ENCODE data around the gene SLCO1C1.
"Not testable (repeated sequence)": the region's sequence is repeated elsewhere in the genome, so short reads cannot be mapped to it uniquely, and the experiment has no call there.

Gene SLCO1C1, protein sequence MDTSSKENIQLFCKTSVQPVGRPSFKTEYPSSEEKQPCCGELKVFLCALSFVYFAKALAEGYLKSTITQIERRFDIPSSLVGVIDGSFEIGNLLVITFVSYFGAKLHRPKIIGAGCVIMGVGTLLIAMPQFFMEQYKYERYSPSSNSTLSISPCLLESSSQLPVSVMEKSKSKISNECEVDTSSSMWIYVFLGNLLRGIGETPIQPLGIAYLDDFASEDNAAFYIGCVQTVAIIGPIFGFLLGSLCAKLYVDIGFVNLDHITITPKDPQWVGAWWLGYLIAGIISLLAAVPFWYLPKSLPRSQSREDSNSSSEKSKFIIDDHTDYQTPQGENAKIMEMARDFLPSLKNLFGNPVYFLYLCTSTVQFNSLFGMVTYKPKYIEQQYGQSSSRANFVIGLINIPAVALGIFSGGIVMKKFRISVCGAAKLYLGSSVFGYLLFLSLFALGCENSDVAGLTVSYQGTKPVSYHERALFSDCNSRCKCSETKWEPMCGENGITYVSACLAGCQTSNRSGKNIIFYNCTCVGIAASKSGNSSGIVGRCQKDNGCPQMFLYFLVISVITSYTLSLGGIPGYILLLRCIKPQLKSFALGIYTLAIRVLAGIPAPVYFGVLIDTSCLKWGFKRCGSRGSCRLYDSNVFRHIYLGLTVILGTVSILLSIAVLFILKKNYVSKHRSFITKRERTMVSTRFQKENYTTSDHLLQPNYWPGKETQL

DNA sequence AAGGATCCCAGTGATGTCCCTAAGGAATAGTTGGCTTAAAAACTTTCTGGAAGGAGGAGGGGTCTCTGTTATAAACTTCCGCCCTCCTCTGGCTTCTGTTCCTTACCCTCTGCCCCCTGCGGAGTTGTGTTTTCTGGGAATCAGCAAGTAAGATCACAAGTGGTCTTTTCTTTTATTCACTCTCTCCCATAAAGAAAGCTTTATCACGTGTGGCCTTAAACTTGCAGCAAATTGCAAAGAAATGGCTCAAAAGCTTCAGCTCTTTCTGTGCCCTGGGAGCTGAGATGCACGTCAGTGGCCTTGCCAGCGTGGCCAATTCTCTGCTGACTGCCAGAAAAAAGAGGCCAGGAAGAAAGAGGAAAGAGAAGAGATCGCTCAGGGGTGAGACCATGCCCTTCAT is at the start of gene SLCO1C1:
Gene SLCO1C1, plus strand, starts transcription at position 101 of the 400 bp plus-strand sequence. CDS start 4,245 bp downstream, outside the sequence.
- FAIRE-seq: no peak

DNA sequence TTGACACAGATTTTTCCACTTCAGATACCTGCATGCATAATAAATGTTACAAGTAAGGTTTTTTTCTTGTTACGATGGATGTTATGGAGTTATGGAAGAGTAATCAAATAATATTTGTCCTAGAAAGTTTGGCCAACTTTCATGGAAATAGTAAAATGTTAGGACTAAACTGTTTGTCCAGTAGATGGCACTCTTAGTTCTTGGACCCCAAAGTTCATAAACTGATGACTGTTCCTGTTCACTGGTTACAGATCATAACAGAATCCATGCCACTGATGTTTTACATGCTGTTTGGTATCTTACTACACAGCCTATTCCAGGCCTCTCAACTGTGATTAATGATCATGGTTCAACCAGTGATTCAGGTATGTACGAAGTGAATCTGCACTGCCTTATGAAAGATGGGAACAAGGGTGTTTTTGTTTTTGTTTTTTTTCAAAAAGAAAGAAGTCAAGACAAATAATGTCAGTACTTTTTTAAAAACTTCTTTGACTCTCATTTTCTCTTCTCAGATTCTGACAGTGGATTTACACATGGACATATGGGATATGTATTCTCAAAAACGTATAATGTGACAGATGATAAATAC is 48.8 kb upstream of the SLCO1C1 start:
- peak; percentile 62 for FAIRE-seq

DNA sequence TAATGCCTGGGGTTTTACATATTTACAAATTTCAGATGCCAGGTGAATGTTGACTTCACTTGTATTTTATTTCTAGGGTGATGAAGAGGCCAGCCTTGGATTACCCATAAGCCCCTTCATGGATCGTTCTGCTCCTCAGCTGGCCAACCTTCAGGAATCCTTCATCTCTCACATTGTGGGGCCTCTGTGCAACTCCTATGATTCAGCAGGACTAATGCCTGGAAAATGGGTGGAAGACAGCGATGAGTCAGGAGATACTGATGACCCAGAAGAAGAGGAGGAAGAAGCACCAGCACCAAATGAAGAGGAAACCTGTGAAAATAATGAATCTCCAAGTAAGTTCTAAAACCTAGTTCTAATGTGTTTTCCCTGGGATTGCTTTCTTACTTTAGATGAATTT is 41.3 kb upstream of the SLCO1C1 start:
- no peak for FAIRE-seq

DNA sequence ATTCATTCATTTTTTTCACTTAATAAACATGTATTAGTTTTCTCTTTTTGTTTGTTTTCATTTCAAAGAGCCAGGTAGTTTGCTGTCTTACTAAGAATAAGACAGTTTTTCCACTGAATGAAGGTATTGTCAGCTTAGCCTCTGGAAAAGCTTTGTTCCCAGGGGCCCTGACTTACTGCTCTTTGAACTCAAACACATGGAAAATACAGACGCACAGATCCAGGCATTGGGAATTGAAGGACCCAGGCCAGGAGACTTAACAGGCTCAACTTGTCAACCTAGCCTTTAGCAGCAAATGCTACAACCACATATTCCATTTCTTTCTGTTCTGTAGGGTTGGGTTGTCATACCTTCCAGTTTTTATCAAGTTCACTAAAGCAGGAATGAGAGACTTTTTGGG is 38.5 kb upstream of the SLCO1C1 start:
- FAIRE-seq: no peak

DNA sequence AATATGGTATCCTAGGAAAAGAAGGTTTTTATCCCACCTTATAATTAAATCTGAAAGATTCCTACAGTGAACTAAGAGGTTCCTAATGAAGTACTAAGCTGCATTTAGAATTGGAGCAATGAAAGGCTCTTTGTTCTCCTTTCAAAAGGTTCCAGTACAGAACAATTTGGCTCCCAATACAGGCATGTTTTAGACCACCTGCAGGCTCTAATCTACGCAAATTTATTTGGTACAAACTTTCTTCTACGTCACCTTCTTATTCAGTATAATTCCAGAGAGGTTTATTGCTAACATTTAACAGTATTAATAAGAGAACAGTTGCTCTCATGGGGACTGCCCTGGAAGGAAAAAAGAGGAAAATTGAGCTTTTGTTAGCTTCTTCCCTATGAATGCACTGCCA is 37.6 kb upstream of the SLCO1C1 start:
- FAIRE-seq: no peak

DNA sequence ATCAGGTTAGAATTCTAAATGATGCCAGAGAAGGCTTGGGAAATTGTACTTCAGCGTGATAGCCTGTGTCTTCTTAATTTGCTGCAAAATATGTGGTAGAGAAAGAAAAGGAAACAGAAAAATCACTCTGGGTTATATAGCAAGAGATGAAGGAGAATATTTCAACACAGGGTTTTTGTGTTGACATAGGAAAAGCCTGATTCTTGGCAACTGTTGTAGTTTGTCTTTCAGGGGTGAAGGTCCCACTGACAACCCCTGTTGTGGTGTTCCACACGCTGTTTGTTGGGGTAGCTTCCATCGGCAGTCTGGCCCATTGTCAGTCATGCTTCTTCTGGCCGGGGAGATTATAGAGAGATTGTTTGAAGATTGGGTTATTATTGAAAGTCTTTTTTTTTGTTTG is 13.8 kb upstream of the SLCO1C1 start:
- FAIRE-seq: no peak

DNA sequence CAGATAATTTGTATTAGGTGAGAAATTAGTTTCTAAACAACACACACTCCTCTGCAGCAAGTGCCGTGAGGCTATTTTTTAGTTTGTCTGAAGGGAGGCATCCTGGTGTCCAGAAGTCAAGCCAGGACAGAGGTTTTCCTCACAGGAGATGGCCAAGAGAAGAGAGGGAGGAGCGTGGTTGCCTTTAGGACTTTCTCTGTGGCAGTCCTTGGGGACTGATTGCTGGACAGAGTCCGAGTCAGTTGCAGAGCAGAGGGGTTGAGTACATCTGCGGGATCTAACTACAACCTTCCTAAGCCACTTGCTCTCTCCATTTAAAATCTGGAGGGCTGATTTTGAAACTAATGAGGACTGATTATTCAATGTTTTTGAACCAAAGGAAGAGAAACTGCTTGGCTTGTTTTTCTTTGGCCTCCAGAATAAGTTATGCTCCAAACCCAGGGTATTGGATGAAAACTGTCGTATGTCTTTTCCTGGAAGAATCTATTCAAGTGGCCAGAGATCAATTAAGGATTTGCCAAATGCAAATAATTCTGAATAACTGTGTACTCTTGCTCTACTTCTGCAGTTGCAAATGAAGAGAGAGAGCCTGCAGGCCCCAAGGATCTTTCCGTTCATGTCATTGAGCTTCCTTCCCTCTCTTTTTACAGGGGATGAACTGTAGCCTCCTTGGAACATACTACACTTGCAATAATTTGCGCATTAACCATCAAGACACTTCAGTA is 1.2 kb downstream of the SLCO1C1 start:
- no peak for FAIRE-seq

DNA sequence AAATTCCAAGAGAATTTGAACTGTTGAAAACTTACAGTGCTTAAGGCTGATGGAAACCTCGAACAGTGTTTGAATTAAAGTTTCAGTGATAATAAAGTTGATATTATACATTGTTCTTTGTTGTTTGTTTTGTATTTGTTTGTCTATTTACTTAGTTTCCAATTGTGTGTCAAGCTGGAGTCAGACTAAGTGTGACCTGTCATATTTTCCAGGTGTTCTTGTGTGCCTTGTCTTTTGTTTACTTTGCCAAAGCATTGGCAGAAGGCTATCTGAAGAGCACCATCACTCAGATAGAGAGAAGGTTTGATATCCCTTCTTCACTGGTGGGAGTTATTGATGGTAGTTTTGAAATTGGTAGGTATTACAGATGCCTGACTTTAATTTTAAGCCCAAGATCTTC is 6.0 kb downstream of the SLCO1C1 start:
- FAIRE-seq: no peak

- no peak for FAIRE-seq
Observed at GRCh38 chr12:20704860-20705259, 9.7 kb downstream of the SLCO1C1 start.

- FAIRE-seq: no peak
Observed at GRCh38 chr12:20711846-20712245, 16.7 kb downstream of the SLCO1C1 start.

DNA sequence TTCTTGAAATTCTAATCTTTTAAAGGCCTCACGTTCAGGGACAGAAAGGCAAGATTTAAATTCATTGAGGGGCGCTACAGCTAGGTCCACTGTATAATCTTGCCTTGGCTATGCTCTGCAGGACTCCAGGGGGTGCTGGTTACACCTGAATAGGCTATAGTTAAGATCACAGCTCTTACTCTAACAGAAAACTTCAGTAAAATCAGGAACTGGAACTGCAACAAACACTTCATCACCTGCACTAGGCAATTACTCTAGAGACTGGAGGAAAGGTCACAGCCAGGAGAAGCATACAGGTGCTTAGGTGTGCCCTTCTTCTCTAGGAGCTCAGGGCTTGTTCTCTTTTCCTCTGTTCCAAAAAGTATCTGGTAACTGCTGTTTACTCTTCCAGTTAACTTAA is 20.9 kb downstream of the SLCO1C1 start:
- FAIRE-seq: no peak

GRCh38 chr12:20716985-20717384 is 21.9 kb downstream of the SLCO1C1 start:
- FAIRE-seq: no peak

DNA sequence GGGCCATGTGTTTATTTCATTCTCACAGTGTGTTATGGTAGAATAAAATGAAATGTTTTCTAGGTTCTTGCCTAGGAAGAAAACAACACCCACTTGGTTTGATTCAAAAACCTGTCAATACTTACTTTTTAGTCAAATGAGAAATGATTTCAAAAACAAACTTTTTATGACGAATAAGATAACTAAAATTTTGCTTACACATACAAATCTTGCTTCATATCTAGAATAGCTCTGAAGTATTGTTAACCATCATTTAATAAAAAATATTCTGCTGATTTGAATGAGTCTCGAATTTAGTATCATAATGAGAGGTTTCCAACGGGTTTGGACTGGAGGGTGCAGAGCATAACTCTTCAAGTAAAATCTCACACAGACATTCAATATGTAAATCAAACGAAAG is 23.2 kb downstream of the SLCO1C1 start:
- FAIRE-seq: no peak

DNA sequence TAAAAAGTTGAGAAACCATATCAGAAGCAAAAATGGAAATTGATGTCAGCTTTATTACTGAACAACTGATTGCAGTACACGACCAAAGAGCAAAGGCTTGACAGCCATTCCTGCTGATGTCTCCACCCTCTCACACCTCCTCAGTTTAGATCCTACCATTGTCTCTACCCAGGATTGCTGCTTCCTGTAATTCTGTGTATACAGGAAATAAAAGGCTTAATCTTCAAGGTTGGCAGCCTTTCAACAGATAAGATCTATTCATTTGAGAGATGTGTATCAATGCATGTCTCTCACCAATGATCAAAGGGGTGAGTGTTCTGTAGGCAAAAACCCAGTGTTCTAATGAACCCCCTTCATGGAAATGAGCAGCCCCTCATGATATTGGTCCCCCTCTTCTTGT is 27.0 kb downstream of the SLCO1C1 start:
- no peak for FAIRE-seq

GRCh38 chr12:20731274-20731673 is 36.1 kb downstream of the SLCO1C1 start:
- no peak for FAIRE-seq

DNA sequence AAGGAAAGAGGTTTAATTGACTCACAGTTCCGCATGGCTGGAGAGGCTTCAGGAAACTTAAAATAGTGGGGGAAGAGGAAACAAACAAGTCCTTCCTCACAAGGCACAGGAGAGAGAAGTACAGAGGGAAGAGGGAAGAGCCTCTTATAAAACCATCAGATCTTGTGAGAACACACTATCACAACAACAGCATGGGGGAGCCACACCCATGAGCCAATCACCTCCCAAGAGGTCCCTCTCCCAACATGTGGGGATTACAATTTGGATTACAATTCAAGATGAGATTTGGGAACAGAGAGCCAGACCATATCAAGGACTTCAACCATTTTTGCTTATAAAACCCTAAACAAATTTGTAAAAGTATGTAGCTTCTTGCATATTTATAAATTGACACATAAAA is 45.8 kb downstream of the SLCO1C1 start:
- FAIRE-seq: no peak

DNA sequence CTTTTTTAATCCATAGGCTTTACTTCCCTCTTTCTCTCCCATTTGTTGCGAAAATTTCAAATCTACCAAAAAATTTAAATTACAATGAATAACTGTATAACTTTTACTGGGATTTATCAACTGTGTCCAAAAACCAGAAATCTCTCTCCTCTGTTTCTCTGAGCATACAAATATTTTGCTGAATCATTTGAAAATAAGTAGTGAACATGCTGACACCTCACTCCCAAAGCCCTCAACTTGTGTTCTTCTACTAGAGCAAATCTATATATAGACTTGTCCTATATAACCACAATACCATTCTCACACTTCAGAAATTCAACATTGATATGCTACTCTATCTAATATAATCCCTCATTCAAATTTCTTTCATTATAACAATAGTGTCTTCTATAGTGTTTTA is 53.1 kb downstream of the SLCO1C1 start:
- no peak for FAIRE-seq

DNA sequence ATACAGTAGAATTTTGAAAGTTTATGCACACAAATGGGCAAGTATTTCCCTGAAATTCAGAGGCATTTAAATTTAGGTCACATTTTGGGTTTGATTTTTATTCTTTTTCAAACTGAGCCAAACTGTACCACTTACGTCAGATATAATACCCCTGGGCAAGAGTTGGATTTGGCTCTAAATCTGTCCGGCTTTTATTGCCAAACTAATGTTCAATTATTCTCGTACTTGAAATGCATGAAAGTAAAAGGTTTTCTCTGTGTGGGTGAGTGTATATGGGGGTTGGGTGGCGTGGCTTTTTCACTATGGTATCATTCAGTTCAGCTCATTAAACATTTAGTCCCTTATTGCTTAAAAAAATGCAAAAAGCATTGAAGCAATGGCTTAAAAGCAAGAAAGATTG is 55.9 kb downstream of the SLCO1C1 start:
- no peak for FAIRE-seq

DNA sequence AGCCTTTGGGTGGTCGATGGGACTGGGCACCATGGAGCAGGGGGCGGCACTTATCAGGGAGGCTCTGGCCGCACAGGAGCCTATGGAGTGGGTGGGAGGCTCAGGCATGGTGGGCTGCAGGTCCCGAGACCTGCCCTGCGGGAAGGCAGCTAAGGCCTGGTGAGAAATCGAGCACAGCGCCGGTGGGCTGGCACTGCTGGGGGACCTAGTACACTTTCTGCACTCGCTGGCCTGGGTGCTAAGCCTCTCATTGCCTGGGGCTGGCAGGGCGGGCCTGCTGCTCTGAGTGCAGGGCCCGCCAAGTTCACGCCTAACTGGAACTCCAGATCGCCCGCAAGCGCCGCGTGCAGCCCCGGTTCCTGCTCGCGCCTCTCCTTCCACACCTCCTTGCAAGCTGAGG is 82.3 kb downstream of the SLCO1C1 start:
- FAIRE-seq: no peak

- FAIRE-seq: no peak
Observed at GRCh38 chr12:20778969-20779368, 83.8 kb downstream of the SLCO1C1 start.

DNA sequence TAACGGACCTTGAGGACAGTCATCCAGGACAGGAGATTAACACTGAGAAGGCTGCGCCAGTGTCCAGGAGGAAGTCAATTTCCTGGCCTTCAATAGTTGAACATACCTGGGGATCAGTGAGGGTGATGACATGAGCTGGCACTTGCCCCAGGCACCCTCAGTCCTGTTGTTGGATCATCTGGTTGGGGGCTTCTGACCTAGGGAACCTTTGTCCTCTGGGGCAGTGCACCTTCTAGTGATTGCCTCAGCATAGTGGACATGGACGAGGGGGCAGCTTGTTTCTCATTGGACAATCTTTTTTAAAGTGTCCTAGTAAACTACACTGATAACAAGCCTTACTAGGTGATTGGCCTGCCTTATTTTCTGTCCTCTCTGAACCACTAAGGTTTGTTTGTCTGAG is 84.8 kb downstream of the SLCO1C1 start:
- not testable (repeated sequence) for FAIRE-seq

DNA sequence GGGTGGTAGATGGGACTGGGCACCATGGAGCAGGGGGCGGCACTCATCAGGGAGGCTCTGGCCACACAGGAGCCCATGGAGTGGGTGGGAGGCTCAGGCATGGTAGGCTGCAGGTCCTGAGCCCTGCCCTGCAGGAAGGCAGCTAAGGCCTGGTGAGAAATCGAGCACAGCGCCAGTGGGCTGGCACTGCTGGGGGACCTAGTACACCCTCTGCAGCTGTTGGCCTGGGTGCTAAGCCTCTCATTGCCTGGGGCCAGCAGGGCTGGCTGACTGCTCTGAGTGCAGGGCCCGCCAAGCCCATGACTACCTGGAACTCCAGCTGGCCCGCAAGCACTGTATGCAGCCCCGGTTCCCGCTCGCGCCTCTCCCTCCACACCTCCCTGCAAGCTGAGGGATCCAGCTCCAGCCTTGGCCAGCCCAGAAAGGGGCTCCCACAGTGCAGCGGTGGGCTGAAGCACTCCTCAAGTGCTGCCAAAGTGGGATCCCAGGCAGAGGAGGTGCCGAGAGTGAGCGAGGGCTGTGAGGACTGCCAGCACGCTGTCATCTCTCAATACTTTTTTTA is 88.7 kb downstream of the SLCO1C1 start:
- not testable (repeated sequence) for FAIRE-seq

GRCh38 chr12:20792971-20793370 is 97.8 kb downstream of the SLCO1C1 start:
- no peak for FAIRE-seq
